A673 (cell line): ENCODE results near the gene PPARA.

ENCODE experiments used
- EZH2 ChIP-seq: fragments of 200-600 bp; sonication (generic); IDR thresholded peaks from 2 replicates; pipeline ENCODE4 v1.6.1; 2017; ENCODE audit warnings: borderline replicate concordance, low read depth, mild to moderate bottlenecking, mixed read lengths, antibody characterized with exemption, low read length; ENCODE audit not compliant: poor library complexity, severe bottlenecking
- TF ChIP-seq, protein P1 (sequence below): fragments of 300-800, 200-600 bp; sonication (generic); conservative IDR thresholded peaks from 2 replicates; pipeline ENCODE4 v1.5.1; 2017; ENCODE audit warnings: low read depth, mild to moderate bottlenecking, antibody characterized with exemption, low read length, moderate library complexity, mixed read lengths

DNA sequence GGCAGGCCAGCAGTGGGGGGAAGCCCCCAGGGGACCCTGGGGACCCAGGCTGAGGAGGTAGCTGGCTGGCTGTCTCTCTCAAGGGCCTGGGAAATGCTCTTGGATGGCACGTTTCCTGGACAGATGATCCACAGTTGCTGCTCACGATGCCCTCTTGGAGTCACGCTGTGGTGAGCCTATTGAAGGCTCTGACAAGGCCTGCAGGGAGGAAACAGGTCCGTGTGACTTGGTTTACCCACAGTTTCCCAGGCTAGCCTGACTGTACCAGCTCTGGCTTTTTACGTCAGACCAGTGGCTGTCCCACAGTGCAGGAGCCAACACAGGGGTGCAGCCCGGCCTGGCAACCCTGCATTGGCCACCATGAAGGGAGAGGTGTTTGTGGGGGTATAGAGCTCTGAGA lies 29.2 kb upstream of the PPARA start:
- TF ChIP-seq, protein P1, sequence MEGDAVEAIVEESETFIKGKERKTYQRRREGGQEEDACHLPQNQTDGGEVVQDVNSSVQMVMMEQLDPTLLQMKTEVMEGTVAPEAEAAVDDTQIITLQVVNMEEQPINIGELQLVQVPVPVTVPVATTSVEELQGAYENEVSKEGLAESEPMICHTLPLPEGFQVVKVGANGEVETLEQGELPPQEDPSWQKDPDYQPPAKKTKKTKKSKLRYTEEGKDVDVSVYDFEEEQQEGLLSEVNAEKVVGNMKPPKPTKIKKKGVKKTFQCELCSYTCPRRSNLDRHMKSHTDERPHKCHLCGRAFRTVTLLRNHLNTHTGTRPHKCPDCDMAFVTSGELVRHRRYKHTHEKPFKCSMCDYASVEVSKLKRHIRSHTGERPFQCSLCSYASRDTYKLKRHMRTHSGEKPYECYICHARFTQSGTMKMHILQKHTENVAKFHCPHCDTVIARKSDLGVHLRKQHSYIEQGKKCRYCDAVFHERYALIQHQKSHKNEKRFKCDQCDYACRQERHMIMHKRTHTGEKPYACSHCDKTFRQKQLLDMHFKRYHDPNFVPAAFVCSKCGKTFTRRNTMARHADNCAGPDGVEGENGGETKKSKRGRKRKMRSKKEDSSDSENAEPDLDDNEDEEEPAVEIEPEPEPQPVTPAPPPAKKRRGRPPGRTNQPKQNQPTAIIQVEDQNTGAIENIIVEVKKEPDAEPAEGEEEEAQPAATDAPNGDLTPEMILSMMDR: no peak
- no peak for TF ChIP-seq EZH2
